Activated T-cell treated with anti-CD3 and anti-CD28 coated beads for 4 hours (primary cell): ENCODE data around the gene SLC29A1.
A peak's percentile ranks its signal among the peaks of the same experiment; 100 is the strongest.
"Not testable (repeated sequence)": the region's sequence is repeated elsewhere in the genome, so short reads cannot be mapped to it uniquely, and the experiment has no call there.

ENCODE experiments used
- DNase-seq: peaks from one replicate; pipeline ENCODE4 v3.0.0-alpha.2; 2020

The SLC29A1 gene

GRCh38 chr6:44196351-44196750 is 27.0 kb upstream of the SLC29A1 start:
- not testable (repeated sequence) for DNase-seq

- DNase-seq, result no peak
Observed at GRCh38 chr6:44198684-44199083, 24.7 kb upstream of the SLC29A1 start.

- DNase-seq, result no peak
Observed at GRCh38 chr6:44199883-44200282, 23.5 kb upstream of the SLC29A1 start.

GRCh38 chr6:44201200-44201599 is 22.2 kb upstream of the SLC29A1 start:
- no peak for DNase-seq

DNA sequence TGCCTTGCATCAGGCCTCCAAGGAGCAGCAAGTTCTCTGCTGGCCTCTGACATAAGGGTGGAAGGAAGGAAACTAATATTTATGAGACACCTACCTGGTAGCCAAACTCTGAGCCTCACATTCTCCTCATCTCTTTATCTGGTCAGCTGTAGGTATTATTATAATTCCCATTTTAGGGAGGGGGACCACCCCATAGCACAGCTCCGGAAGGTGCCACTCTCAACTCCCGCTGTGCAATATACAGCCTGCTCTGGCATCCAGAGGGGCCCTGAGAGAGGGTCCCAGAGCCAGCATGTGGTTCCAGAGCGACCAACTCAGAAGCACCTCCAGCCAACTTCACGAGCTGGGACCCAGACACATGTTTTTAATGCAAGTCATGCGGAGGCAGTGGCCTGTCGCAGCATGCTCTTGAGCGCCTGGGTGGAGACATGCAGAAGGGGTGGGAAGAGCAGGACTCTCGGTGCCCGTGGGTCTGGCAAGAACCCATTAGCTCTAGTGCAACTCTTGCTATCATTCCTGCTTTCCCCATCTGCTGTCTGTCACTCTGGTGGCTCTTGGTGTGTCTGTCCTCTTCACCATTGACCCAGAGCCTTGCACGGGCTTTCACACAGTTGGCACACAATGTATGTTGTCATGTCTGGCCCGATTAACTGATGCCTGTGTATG is 21.6 kb upstream of the SLC29A1 start:
- DNase-seq, result no peak

- no peak for DNase-seq
Observed at GRCh38 chr6:44202332-44202971, 20.9 kb upstream of the SLC29A1 start.

- DNase-seq, result no peak
Observed at GRCh38 chr6:44202972-44203750, 20.2 kb upstream of the SLC29A1 start.

DNA sequence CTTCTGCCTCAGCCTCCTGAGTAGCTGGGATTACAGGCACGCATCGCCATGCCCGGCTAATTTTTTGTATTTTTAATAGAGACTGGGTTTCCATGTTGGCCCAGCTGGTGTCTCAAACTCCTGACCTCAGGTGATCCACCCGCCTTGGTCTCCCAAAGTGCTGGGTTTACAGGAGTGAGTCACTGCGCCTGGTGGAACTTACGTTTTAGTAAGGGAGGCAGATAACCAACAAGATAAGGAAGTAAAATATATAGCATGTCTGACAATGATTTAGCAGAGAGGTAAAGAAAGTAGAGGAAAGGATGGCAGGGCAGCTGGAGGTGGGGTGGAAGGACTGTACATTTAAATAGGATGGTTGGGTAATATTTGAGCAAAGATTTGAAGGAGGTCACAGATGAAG is 19.4 kb upstream of the SLC29A1 start:
- no peak for DNase-seq

DNA sequence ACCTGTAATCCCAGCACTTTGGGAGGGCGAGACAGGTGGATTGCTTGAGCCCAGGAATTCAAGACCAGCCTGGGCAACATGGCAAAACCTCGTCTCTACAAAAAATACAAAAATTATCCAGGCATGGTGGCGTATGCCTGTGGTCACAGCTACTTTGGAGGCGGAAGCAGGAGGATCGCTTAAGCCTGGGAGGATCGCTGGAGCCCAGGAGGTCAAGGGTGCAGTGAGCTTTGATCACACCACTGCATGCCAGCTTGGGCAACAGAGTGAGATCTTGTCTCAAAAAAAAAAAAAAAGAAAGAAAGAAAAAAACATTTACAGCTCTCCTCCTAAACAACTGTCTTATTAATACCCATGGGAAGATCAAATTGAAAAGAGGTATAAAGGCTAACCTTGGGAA is 15.4 kb upstream of the SLC29A1 start:
- DNase-seq, result no peak

DNA sequence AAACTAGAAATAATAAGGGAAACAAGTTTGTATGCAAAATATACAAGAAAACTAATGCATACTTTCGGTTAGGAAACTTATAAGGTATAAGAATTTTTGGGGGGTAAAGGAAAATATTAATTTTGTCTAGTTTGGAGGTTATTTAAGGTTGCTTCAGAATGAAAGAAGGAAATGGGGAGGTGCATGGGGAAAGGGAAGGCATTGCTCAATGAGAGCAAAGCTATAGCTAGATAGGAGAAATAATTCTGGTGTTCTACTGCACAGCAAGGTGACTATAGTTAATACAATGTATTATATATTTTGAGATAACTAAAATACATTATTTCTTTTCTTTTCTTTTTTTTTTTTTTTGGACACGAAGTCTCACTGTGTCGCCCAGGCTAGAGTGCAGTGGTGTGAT is 12.1 kb upstream of the SLC29A1 start:
- no peak for DNase-seq

GRCh38 chr6:44214307-44214706 is 9.1 kb upstream of the SLC29A1 start:
- no peak for DNase-seq

DNA sequence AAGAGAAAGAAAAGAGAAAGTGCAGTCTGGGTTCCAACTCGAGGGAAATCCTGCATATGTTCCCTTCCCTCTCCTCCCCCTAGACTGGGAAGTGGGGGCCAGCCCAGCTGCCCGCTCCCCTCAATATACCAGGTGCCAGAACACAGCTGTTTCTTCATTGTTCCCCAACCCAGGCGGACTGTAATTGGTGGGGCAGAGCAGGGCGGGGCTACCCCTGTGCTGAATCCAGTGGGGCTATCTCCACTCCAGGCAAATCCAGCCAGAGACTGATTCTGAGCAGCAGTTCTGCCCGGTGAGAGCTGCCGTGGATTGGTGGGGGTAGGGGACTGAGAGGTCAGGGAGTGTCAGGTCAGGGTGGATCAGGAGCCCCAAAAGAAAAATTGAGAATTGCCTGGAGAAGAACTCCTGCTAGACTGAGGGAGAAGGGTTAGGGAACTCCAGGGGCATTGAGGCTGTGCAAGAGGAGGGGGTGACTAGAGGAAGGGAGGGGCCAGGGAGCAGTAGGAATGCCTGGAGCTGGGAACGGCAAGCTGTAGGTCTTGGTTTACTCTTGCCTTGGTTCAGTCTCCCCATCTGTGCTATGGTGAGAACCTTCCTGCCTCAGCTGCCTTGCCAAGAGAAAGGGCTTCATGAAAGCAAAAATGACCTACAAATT is 6.6 kb upstream of the SLC29A1 start, which contains the start of gene MYMX:
MYMX (plus strand) TSS at position 250 of the 655 bp plus-strand sequence. CDS start 546 bp downstream, outside the sequence.
- no peak for DNase-seq

DNA sequence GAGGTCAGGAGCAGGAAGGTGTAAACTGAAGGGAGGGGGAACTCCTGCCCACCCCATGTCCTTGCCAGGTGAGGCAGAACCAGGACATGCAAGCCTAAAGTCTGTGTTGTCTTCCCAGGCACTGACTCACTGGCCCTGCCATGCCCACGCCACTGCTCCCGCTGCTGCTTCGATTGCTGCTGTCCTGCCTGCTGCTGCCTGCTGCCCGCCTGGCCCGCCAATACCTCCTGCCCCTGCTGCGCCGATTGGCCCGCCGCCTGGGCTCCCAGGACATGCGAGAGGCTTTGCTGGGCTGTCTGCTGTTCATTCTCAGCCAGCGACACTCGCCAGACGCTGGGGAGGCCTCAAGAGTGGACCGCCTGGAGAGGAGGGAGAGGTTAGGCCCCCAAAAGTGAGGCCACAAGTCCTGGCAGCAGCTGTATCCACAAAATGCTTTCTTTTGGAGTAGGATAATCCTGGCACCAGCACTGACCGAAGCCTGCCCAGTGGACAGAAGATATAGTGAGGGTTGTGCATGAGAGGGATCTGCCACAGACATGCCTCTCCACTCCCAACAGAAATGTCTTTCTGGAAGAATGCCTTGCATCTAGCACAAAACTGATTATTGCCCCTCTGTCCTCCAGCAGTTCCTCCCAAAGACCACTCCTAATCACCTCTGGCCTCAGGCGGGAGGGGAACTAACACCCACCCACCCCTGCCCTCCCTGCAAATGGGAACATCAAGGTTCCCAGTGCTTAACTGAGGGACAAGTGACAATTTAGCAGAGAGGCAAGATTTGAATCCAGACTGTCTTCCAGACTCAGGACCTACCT is 5.9 kb upstream of the SLC29A1 start:
- no peak for DNase-seq

- DNase-seq, result no peak
Observed at GRCh38 chr6:44219053-44219814, 4.2 kb upstream of the SLC29A1 start.

GRCh38 chr6:44219815-44220784 is 3.3 kb upstream of the SLC29A1 start:
- DNase-seq, result no peak

DNA sequence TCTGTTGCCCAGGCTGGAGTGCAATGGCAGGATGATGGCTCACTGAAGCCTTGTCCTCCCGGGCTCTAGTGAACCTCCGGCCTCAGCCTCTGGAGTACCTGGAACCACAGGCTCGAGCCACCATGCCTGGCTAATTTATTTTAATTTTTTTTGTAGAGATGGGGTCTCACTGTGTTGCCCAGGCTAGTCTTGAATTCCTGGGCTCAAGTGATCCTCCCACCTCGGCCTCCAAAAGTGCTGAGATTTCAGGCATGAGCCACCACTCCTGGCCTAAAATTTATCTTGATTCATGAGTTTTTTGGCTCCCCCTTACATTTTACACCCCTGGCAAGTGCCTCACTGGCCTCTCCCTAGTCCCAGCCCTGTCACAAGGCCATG is 2.5 kb upstream of the SLC29A1 start:
- no peak for DNase-seq

DNA sequence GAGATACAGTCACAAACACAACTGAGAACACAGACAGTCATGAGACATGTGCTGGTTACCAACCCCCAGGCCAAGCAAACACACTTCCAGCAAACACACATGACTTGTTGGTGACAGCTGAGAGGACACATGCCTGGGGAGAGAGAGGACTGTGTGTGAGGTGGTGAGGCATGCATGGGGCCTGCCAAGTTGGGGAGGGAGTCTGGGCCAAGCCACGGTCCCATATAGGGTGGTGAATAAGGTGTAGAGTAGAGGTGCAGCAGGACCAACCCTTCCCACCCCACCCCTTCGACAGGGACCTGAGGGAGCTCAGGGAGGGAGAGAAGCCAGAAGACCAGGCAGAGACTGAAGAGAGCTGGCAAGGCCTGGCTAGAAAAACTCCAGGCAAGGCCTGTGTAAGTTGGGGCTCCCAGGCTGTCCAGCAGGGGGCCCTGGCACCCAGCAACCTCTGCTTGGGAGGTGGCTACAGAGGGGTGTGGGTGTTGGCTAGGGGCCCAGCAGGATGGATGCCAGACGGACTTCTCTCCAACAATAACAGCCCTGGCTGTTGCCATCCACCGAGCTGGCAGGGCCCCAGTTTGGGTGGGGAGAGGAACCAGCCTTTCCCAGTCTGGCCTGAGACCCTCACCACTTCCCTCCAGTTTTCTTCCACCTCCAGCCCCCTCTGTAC is 2.0 kb upstream of the SLC29A1 start:
- peak; percentile 49 for DNase-seq

DNA sequence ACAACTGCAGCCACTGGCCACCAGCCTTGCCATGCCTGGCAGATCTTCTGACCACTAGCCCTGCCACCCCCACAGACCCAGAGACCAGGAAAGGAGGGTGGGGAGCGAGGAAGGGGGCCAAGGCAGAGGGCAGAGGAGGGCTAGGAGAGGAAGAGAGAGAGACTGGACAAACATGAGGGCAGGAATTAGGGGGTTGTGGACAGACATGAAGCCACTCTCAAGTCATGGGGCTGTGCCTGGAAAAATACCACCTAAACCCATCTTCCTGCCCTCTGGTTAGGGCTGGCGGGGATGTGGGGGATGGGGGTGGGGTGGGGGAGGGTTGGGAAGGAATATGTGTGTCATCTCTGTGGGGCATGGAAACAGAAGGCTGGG is 1.4 kb upstream of the SLC29A1 start:
- DNase-seq, result no peak

DNA sequence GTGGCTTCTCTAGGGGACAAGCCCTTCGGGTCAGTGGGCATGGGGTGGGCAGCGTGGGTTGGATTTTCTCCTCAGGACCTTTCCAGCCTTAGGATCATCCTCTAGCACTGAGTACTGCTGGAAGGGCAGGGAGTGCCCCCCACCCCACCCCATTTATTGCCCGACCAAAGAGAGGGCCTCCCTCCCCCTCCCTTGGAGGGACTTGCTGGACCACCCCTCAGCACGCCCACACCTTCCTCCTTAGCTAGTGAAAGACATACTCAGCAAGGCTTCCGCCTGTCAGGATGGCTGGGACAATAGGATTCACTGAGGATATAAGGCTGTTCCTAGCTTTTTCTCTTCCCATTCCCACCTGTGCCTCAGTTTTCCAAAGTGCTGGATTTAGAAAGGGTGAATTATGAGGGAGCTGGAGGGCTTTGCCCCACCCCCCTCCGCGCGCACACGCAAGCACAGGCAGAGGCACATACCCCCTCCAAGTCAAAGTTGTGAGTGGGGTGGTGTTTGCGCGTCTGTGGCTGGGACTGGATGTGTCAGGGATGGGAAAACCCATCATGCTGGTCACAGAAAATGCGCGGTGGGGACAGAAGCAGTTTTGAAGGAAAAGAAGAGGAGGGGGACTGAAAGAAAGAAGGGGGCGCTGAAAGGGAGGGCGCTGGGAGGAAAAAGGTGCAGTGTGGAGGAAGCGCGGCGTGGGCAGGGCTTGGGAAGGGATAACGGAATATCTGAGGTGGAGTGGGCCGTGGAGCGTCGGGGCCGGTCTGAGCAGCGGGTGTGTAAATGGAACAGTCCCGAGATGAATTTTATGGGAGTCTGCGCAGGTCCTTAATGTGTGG is 693 bp upstream of the SLC29A1 start:
- DNase-seq, result no peak
